ENCODE results near the gene CMTR1. TPM values are rescaled to one million over a fixed set of nuclear protein-coding genes. Genes with fewer than 3 reads are reported as not detected.
"Not testable (repeated sequence)": the region's sequence is repeated elsewhere in the genome, so short reads cannot be mapped to it uniquely, and the experiment has no call there.

CMTR1 gene
- total and polyA plus RNA-seq, 10 of the 15 experiments (the other 5 are each of a cell fraction or from before 2014, with no cell fraction given) = 2.7 to 67.0 (median 46.2) TPM

GRCh38 chr6:37399795-37400490 is 33.1 kb upstream of the CMTR1 start (continued):
- TF ChIP-seq ZBTB40 (IDR thresholded peaks at IDR 0.05; ENCODE audit: borderline replicate concordance) (no peak), BCL11A (IDR thresholded peaks at IDR 0.05; ENCODE audit: low read depth, low read length) (no peak), GATAD2B (conservative IDR thresholded peaks at IDR 0.05; ENCODE audit: low read depth) (no peak), SREBF1 (IDR thresholded peaks at IDR 0.05; ENCODE audit: low read length) (no peak), DPF2 (IDR thresholded peaks at IDR 0.05) (no peak), NFIC (IDR thresholded peaks at IDR 0.05; ENCODE audit: low read depth, low read length) (no peak), SIN3A (IDR thresholded peaks at IDR 0.05; ENCODE audit: low read depth, low read length) (no peak), ELK1 (IDR thresholded peaks at IDR 0.05; ENCODE audit: low read depth, low read length) (no peak)

GRCh38 chr6:37401658-37402057 is 31.4 kb upstream of the CMTR1 start:
- SMC1A ChIA-PET (ENCODE audit: uncharacterized antibody, unreplicated experiment); H3K4me1 ChIP-seq (ENCODE audit: control insufficient read depth, insufficient read depth, low read length); intact Hi-C loops (cut with micrococcal nuclease; ENCODE audit: unreplicated experiment); H3K9me3 ChIP-seq (replicated peaks; ENCODE audit: control insufficient read depth, insufficient read depth, low read length); H4K20me1 ChIP-seq (ENCODE audit: control insufficient read depth, insufficient read depth); H3K27me3 ChIP-seq (replicated peaks in 1 of 2; ENCODE audit: control insufficient read depth in 2 of 2, insufficient read depth in 2 of 2, low read length in 1 of 2); H3K9ac ChIP-seq (ENCODE audit: control insufficient read depth, insufficient read depth, low read length); H3K36me3 ChIP-seq (ENCODE audit: control insufficient read depth in 2 of 2, insufficient read depth in 2 of 2, low read length in 1 of 2); H3K4me2 ChIP-seq (ENCODE audit: control insufficient read depth, insufficient read depth); CTCF ChIA-PET; RAD21 ChIA-PET (ENCODE audit: unreplicated experiment); H3K4me3 ChIP-seq; BruUV-seq (replicated peaks); H2AFZ ChIP-seq (ENCODE audit: control insufficient read depth, low read depth, low read length); in situ Hi-C loops (cut with MboI); H3K27ac ChIP-seq (ENCODE audit: control insufficient read depth, insufficient read depth); DNase-seq (ENCODE audit: low read depth, low spot score); POLR2A ChIA-PET; FAIRE-seq; H3K79me2 ChIP-seq (ENCODE audit: control insufficient read depth, insufficient read depth, low read length); ATAC-seq: not testable (repeated sequence)

All from GM12878 (cell line).